Measurements from ENCODE around the gene JAML. TPM values are rescaled to one million over a fixed set of nuclear protein-coding genes. Genes with fewer than 3 reads are reported as not detected.
"Not testable (repeated sequence)": the region's sequence is repeated elsewhere in the genome, so short reads cannot be mapped to it uniquely, and the experiment has no call there.

JAML gene
- total and polyA plus RNA-seq, 8 donors = 3.7 to 47.2 (median 7.1) TPM

DNA sequence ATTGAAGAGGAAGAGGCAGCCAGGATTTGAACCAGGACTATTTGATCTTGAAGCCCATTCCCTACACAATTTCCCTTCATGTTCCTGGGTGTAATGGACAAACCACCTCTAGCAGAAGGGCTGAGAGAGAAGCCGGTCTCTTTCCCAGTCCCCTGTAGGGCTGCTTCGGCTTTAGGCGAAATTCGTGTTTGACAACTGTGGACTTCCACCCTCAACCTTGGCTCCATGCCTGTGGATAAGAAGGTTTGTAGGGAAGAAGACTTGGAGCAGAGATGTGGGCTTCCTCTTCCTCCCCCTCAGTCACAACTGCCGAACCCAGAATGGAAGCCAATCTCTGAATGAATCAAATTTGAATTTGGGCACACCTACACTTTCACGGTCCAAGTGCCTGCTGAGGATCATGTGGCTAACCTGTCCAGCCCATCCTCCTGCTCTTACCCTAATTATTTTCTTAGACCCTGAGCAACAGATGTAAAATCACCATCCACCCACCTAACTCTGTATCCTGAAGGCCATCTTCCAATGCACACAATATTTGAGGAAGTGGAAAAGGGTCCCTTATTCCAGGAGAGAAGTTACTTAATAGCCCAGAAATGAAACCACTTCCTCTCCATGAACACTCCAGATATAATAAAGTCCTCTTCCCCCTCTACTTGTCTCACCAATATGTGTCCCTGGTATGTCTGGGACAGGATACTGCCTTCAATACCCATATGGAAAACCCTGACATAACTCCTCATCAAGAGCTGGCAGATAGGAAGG lies 38.3 kb downstream of the JAML start:
- TF ChIP-seq, protein P1, sequence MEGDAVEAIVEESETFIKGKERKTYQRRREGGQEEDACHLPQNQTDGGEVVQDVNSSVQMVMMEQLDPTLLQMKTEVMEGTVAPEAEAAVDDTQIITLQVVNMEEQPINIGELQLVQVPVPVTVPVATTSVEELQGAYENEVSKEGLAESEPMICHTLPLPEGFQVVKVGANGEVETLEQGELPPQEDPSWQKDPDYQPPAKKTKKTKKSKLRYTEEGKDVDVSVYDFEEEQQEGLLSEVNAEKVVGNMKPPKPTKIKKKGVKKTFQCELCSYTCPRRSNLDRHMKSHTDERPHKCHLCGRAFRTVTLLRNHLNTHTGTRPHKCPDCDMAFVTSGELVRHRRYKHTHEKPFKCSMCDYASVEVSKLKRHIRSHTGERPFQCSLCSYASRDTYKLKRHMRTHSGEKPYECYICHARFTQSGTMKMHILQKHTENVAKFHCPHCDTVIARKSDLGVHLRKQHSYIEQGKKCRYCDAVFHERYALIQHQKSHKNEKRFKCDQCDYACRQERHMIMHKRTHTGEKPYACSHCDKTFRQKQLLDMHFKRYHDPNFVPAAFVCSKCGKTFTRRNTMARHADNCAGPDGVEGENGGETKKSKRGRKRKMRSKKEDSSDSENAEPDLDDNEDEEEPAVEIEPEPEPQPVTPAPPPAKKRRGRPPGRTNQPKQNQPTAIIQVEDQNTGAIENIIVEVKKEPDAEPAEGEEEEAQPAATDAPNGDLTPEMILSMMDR (IDR thresholded peaks at IDR 0.05) = no peak
- Histone ChIP-seq H3K27me3 (peaks cover 0 to 5% of the 10 kb centered on the region in 2 donors), H3K36me3 (no peaks in the 10 kb centered on the region), H3K9me3 (no peaks in the 10 kb centered on the region), H3K27ac (no peak overlapping the region), H3K4me1 (peaks cover 0 to 40% of the 10 kb centered on the region in 2 donors), H3K4me3 (no peak overlapping the region)
- DNase-seq (peak in 1 of 4 donors; percentile 23), ATAC-seq (no peak)
- intact Hi-C loops (cut with DNase I) = no loop called here

GRCh38 chr11:118184784-118185579 lies 39.8 kb downstream of the JAML start:
- peak overlapping the region in 1 of 2 donors; percentile 86 for H3K27ac ChIP-seq
- peak; percentile 32 for ATAC-seq
- H3K27me3 ChIP-seq = peaks cover 0 to 10% of the 10 kb centered on the region in 2 donors
- H3K9me3 ChIP-seq = no peaks in the 10 kb centered on the region
- H3K36me3 ChIP-seq = no peaks in the 10 kb centered on the region
- peaks cover 0 to 40% of the 10 kb centered on the region in 2 donors for H3K4me1 ChIP-seq
- no peak overlapping the region for H3K4me3 ChIP-seq
- TF ChIP-seq, protein P1 (IDR thresholded peaks at IDR 0.05) = no peak
- intact Hi-C loops (cut with DNase I) = no loop called here
- no peak for DNase-seq

DNA sequence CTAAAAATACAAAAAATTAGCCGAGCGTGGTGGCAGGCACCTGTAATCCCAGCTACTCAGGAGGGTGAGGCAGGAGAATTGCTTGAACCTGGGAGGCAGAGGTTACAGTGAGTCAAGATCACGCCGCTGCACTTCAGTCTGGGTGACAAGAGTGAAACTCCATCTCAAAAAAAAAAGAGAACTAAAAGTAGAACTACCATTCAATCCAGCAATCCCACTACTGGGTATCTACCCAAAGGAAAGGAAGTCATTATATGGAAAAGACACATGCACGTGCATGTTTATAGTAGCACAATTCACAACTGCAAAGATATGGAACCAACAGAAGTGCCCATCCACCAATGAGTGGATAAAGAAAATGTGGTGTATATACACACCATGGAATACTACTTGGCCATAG lies 41.1 kb downstream of the JAML start:
- H3K36me3 ChIP-seq; H3K27me3 ChIP-seq; H3K27ac ChIP-seq; H3K4me3 ChIP-seq; DNase-seq; H3K9me3 ChIP-seq; ATAC-seq; intact Hi-C loops (cut with DNase I): not testable (repeated sequence)
- peaks cover 0 to 40% of the 10 kb centered on the region in 2 donors for H3K4me1 ChIP-seq

GRCh38 chr11:118180300-118180703 lies 44.5 kb downstream of the JAML start:
- peak in 3 of 4 donors; percentile 50 to 89 (median 76) for DNase-seq
- intact Hi-C loops (cut with DNase I) = no loop called here

DNA sequence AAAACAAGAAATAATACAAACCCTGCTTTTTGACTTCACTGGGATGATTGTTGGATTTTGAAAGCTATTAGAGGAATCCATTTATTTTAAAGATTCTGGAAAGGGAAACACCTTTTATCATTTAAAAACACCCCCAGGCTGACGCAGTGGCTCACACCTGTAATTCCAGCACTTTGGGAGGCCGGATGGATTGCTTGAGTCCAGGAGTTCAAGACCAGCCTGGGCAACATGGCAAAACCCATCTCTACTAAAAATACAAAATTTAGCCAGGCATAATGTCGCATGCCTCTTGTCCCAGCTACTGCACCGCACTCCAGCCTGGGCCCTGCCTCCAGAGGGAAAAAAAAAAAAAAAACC lies 48.1 kb downstream of the JAML start:
- H3K4me3 ChIP-seq = no peak overlapping the region
- H3K27me3 ChIP-seq = peaks cover 0 to 21% of the 10 kb centered on the region in 2 donors
- intact Hi-C loops (cut with DNase I) = no loop called here
- no peaks in the 10 kb centered on the region for H3K36me3 ChIP-seq
- H3K4me1 ChIP-seq = peaks cover 5 to 13% of the 10 kb centered on the region in 2 donors
- H3K27ac ChIP-seq = no peak overlapping the region
- H3K9me3 ChIP-seq = no peaks in the 10 kb centered on the region
- DNase-seq = no peak
- TF ChIP-seq, protein P1 (IDR thresholded peaks at IDR 0.05) = no peak
- ATAC-seq = no peak

More at GRCh38 chr11:118180300-118180703, 44.5 kb downstream of the JAML start:
- peaks cover 0 to 20% of the 10 kb centered on the region in 2 donors for H3K4me1 ChIP-seq
- H3K36me3 ChIP-seq = no peaks in the 10 kb centered on the region
- H3K4me3 ChIP-seq = no peak overlapping the region
- H3K9me3 ChIP-seq = no peaks in the 10 kb centered on the region
- TF ChIP-seq, protein P1 (IDR thresholded peaks at IDR 0.05) = no peak
- H3K27ac ChIP-seq = no peak overlapping the region
- peak; percentile 69 for ATAC-seq
- peaks cover 0 to 17% of the 10 kb centered on the region in 2 donors for H3K27me3 ChIP-seq

All from left lung (tissue), 10 donors.